Measurements from ENCODE around the gene ZIC1.

The ZIC1 gene

DNA sequence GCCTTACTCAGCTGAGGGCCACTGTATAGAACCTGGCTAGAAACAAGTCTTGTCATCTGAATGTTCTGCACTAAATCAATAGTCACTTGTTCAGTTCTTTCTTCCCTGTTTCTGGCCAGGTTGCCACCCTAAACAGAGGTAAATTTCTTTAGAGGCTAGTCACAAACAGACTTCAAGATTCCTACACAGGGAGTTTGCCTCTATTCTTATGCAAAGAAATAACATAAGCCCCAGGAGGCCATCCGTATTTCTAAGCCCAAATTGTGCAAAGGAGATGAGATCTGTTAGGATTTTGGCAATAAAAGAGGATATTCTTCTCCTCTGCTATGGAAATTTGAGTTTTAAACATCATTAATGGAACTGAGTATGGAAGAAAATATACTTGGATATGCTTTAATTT is 7.7 kb upstream of the ZIC1 start:
- TF ChIP-seq, protein P1, sequence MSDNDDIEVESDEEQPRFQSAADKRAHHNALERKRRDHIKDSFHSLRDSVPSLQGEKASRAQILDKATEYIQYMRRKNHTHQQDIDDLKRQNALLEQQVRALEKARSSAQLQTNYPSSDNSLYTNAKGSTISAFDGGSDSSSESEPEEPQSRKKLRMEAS (IDR thresholded peaks at IDR 0.05; ENCODE audit: low read depth, low read length): no peak
- TF ChIP-seq, protein P2, sequence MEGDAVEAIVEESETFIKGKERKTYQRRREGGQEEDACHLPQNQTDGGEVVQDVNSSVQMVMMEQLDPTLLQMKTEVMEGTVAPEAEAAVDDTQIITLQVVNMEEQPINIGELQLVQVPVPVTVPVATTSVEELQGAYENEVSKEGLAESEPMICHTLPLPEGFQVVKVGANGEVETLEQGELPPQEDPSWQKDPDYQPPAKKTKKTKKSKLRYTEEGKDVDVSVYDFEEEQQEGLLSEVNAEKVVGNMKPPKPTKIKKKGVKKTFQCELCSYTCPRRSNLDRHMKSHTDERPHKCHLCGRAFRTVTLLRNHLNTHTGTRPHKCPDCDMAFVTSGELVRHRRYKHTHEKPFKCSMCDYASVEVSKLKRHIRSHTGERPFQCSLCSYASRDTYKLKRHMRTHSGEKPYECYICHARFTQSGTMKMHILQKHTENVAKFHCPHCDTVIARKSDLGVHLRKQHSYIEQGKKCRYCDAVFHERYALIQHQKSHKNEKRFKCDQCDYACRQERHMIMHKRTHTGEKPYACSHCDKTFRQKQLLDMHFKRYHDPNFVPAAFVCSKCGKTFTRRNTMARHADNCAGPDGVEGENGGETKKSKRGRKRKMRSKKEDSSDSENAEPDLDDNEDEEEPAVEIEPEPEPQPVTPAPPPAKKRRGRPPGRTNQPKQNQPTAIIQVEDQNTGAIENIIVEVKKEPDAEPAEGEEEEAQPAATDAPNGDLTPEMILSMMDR (IDR thresholded peaks at IDR 0.05; ENCODE audit: low read depth, low read length): no peak
- TF ChIP-seq MYC (IDR thresholded peaks at IDR 0.05; ENCODE audit: low read depth, low read length): no peak
- no peak for TF ChIP-seq POLR2A (IDR thresholded peaks at IDR 0.05; ENCODE audit: extremely low read depth, insufficient read length)
- H3K4me3 ChIP-seq (ENCODE audit: low read depth, low read length): no peak overlapping the region
- no peak for DNase-seq (ENCODE audit: low read depth)

DNA sequence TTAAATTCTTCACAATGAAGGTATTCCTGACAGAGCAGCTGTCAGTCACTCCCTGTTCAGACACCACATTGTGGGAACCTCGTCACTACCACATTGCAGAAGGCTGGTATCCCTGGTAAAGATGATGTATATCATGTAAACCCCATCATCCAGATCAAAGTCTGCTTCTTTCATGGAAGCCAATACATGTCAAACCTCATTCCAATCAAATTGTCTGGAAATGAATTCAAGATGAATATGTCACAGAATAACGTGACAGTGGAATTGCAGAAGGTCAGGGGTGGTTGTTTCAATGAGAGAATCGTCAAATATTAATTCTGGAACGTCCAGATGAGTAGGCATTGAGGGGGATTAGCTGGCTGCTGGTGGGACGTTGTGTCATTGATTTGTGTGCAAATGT is 7.0 kb upstream of the ZIC1 start:
- DNase-seq (ENCODE audit: low read depth): no peak
- no peak overlapping the region for H3K4me3 ChIP-seq (ENCODE audit: low read depth, low read length)
- no peak for TF ChIP-seq POLR2A (IDR thresholded peaks at IDR 0.05; ENCODE audit: extremely low read depth, insufficient read length)
- TF ChIP-seq, protein P1 (IDR thresholded peaks at IDR 0.05; ENCODE audit: low read depth, low read length): no peak

DNA sequence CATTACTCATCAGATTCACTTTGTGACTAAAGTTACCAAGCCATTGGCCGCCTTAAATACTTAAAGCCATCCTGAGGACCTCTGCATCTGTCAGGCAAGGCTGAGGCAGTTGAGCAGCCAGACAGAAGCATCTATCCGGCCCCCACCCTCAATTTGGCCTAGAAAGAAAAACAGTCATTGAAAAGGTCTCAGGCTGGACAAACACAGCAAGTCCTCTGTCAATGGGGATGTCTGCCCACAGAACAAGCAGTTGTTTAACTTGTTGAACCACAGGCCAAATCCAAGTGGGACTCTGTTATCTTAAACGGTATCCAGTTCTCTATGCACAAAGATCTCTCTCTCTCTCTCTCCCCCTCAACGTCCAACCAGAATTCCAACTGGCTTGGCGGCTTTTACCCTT is 5.7 kb upstream of the ZIC1 start:
- no peak for DNase-seq (ENCODE audit: low read depth)
- TF ChIP-seq, protein P1 (IDR thresholded peaks at IDR 0.05; ENCODE audit: low read depth, low read length): no peak
- TF ChIP-seq MYC (IDR thresholded peaks at IDR 0.05; ENCODE audit: low read depth, low read length) (no peak), POLR2A (IDR thresholded peaks at IDR 0.05; ENCODE audit: extremely low read depth, insufficient read length) (no peak)
- TF ChIP-seq, protein P2 (IDR thresholded peaks at IDR 0.05; ENCODE audit: low read depth, low read length): no peak
- H3K4me3 ChIP-seq (ENCODE audit: low read depth, low read length): no peak overlapping the region

DNA sequence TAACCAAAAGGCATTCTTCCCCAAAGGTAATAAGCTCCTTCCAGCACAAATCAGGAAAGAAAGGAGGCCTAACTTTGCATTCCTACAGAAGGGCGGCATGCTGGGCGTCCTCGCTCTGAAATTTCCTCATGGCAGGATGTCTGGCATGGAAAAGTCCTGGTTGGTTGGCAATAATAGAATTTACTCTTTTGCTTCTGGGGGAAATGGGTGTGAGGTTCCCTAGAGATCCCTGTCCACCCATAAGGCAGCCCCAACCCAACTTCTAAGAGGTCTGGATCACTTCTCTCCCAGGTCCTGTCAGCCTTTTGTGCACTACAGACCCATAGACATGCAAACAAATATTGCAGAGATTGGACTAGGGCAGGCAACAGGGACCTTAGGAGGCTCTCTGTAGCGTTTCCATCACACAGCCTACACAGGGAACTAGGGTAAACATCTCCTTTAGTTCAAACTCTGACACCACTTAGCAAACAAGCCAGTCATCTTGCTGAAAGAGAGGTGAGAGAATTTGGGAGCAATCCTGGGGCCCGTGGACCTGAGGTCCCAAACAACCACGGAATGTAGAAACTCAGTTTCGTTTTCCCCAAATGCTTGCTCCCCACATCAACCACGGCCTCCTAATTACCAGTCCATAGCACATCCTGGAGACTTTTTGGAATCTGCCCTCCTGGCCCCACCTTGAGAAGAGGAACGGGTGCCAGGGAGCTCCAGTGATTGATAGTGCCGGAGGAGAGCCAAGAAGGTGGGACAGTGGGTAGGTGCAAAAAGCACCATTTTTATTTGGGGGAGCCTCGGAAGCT is 5.0 kb upstream of the ZIC1 start:
- no peak overlapping the region for H3K4me3 ChIP-seq (ENCODE audit: low read depth, low read length)
- TF ChIP-seq POLR2A (IDR thresholded peaks at IDR 0.05; ENCODE audit: extremely low read depth, insufficient read length): no peak
- TF ChIP-seq, protein P1 (IDR thresholded peaks at IDR 0.05; ENCODE audit: low read depth, low read length): no peak
- TF ChIP-seq MYC (IDR thresholded peaks at IDR 0.05; ENCODE audit: low read depth, low read length): no peak
- TF ChIP-seq, protein P2 (IDR thresholded peaks at IDR 0.05; ENCODE audit: low read depth, low read length): no peak
- DNase-seq (ENCODE audit: low read depth): no peak

DNA sequence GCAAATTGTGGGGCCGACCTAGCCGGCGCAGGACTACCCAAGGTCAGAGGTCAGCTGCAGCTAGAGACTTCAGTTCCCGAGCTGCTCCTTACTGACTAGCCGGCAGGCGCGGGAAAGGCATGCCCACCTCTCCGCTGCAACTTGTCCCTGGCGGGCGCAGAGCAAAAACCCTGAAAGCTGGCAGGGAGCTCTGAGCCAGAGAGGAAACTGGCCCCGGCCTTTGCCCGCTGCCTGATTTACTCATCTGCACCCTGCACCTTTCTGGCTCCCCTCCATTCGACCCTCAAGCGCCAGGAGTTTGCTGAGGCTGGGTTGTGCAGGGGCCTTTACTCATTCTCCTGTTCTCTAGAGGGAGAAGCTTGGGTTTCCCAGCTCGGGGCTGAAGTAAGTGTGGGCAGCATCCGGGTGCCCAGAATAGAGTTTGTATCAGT is 4.3 kb upstream of the ZIC1 start:
- TF ChIP-seq, protein P2 (IDR thresholded peaks at IDR 0.05; ENCODE audit: low read depth, low read length): no peak
- TF ChIP-seq, protein P1 (IDR thresholded peaks at IDR 0.05; ENCODE audit: low read depth, low read length): no peak
- TF ChIP-seq MYC (IDR thresholded peaks at IDR 0.05; ENCODE audit: low read depth, low read length): no peak
- TF ChIP-seq POLR2A (IDR thresholded peaks at IDR 0.05; ENCODE audit: extremely low read depth, insufficient read length): no peak
- no peak for DNase-seq (ENCODE audit: low read depth)
- no peak overlapping the region for H3K4me3 ChIP-seq (ENCODE audit: low read depth, low read length)

DNA sequence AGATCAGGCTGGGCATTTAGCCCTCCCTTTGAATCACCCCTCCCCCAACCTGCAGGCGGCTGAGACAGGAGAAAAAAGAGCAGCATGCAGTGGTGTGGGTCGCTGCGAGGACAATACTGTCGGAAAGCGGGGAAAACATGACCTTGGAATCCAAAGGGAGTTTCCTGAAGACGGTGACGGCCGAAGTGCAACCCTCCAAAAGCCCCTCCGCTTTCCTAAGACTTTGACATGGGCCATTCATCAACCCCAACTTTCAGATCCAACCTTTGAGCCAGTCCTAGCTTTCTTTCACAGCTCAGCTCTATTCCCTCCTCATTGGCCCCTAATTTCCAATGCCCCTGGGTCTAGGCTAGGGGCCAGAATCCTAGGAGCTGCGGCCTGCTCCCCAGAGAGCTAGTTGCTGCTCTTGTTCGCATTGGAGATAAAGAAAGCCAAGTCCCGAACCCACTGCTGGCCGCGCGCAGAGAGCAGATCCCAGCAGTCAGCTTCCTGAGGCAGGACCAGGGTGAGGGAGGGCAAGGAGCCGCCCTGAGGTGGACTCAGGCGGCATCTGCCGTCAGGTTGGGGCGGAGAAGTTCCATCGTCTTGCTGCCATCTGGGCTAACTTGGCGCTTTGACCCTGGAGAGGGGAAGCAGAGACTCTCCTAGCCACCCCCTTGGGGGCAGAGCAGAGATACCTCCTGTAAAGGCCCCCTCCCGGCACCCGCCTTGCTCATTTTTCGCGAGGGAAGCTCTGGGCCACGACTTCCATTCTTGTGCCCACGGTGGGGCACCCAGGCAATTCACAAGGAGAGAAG is 3.7 kb upstream of the ZIC1 start:
- DNase-seq (ENCODE audit: low read depth): no peak
- H3K4me3 ChIP-seq (ENCODE audit: low read depth, low read length): no peak overlapping the region
- TF ChIP-seq, protein P2 (IDR thresholded peaks at IDR 0.05; ENCODE audit: low read depth, low read length): no peak
- no peak for TF ChIP-seq MYC (IDR thresholded peaks at IDR 0.05; ENCODE audit: low read depth, low read length)
- no peak for TF ChIP-seq POLR2A (IDR thresholded peaks at IDR 0.05; ENCODE audit: extremely low read depth, insufficient read length)
- TF ChIP-seq, protein P1 (IDR thresholded peaks at IDR 0.05; ENCODE audit: low read depth, low read length): no peak
